ENCODE results near the gene STIMATE.

- TF ChIP-seq CTCF (IDR thresholded peaks at IDR 0.05): no peak
- TF ChIP-seq POLR2A (IDR thresholded peaks at IDR 0.05): no peak
- no peak for TF ChIP-seq POLR2AphosphoS5 (IDR thresholded peaks at IDR 0.05)
Observed at GRCh38 chr3:52891164-52891563, 6.2 kb downstream of the STIMATE start.
